Psoas muscle (tissue), 8 donors: ENCODE data around the gene PLEKHA6. TPM values are rescaled to one million over a fixed set of nuclear protein-coding genes. Genes with fewer than 3 reads are reported as not detected.

Experiments
- ATAC-seq, 4 donors: fragments of 200-7000 bp; cut with Tn5 transposase; one replicate each; pipeline ENCODE4 v1.9.1; 2020; ENCODE audit warnings: moderate library complexity in 3 of 4, mild to moderate bottlenecking in 2 of 4
- DNase-seq, 2 donors: peaks; one replicate each; pipeline ENCODE4 v3.0.0-alpha.2; 2020
- H3K27ac ChIP-seq: fragments of 200-600 bp; one replicate; pipeline ENCODE4 v1.8.0; 2022
- H3K27me3 ChIP-seq, 3 donors: fragments of 200-600 bp in 1 of 3; one replicate each; pipeline versions ENCODE4 v1.6.1 to v1.8.0; 2013 to 2022; ENCODE audit warnings: low read length in 2 of 3, mild to moderate bottlenecking in 2 of 3, moderate library complexity in 1 of 3; ENCODE audit not compliant: insufficient read depth in 3 of 3
- H3K36me3 ChIP-seq, 2 donors: fragments of 200-600 bp in 1 of 2; one replicate each; pipeline versions ENCODE4 v1.6.1 to v1.8.0; 2013 to 2022; ENCODE audit warnings: low read depth in 1 of 2, mild to moderate bottlenecking in 1 of 2, moderate library complexity in 1 of 2; ENCODE audit not compliant: insufficient read depth in 1 of 2
- H3K4me1 ChIP-seq: fragments of 200-600 bp; one replicate; pipeline ENCODE4 v1.8.0; 2022
- H3K4me3 ChIP-seq: fragments of 200-600 bp; one replicate; pipeline ENCODE4 v1.8.0; 2022; ENCODE audit warnings: mild to moderate bottlenecking
- H3K9me3 ChIP-seq: fragments of 200-600 bp; one replicate; pipeline ENCODE4 v1.8.0; 2022
- CTCF ChIP-seq: fragments of 200-600 bp; IDR thresholded peaks from one replicate; pipeline ENCODE4 v1.8.0; 2022; ENCODE audit warnings: antibody characterized with exemption
- WGBS, 3 donors: extraction: QIAGEN DNeasy Blood & Tissue Kit; methylation state at CpG; one replicate each; pipeline versions ENCODE4 v1.1.6 to v1.1.7; 2013; 5-methylcytosine and 5-hydroxymethylcytosine counted together
- intact Hi-C, 2 donors: fragments of 100-400 bp; cut with DNase I; formaldehyde crosslinking; loops; one replicate each; pipeline versions ENCODE4 v1.11.0 to v1.14.2; 2022
- polyA plus RNA-seq, 3 donors: library from polyadenylated mRNA; stranded (reverse); fragments of 200-250 nt; gene quantifications; one replicate each; pipeline ENCODE4 v1.2.3, GENCODE V29; 2013
- total RNA-seq, 4 donors: library from RNA; stranded (reverse); fragmentation: NEBNext Ultra II Directional in 2 of 4; extraction: Animal tissue kit (Norgen Biotek cat#: 25700) in 2 of 4; gene quantifications; one replicate each; pipeline versions ENCODE4 v1.2.1 to v1.2.4, GENCODE V29; 2021 to 2023
- donor health status: healthy with polysubstance abuse.
- donor health status: DM: no; HTN: no; CAD: no; lungs with moderate emphysema.
- donor health status: Bipolar disorder and iron deficiency.
- donor health status: healthy.
- donor health status: DM: yes; HTN: yes; CAD: no.
- donor health status: DM: no; HTN: no; CAD: no.
- donor health status: DM: no; HTN: no; CAD: no.
- donor health status: DM: yes; HTN: yes; CAD: no.

The PLEKHA6 gene
- total and polyA plus RNA-seq, 7 donors, result 0.92 to 7.1 (median 1.7) TPM

GRCh38 chr1:204257446-204257845 lies 102.3 kb downstream of the PLEKHA6 start:
- Histone ChIP-seq H3K27me3 (no peaks in the 10 kb centered on the region), H3K4me3 (no peak overlapping the region), H3K27ac (no peak overlapping the region), H3K4me1 (no peaks in the 10 kb centered on the region), H3K36me3 (no peaks in the 10 kb centered on the region), H3K9me3 (no peaks in the 10 kb centered on the region)
- DNase-seq (no peak), ATAC-seq (no peak)
- TF ChIP-seq CTCF, result no peak
- 87 to 93% (median 88%) methylated on average over 20 to 24 of the region's 24 CpGs for WGBS, 3 donors
- intact Hi-C loops, result loop anchor here in 1 of 2 donors (5.0 kb wide), 1 partner anchor 105 kb away; no protein-coding TSS in a partner anchor

- WGBS, 3 donors, result 63 to 77% (median 68%) methylated on average over 10 of the region's 10 CpGs
- intact Hi-C loops, result loop anchor here in 1 of 2 donors (5.0 kb wide), 1 partner anchor 106 kb away; no protein-coding TSS in a partner anchor
- no peaks in the 10 kb centered on the region for H3K36me3 ChIP-seq
Observed at GRCh38 chr1:204256531-204256930, 103.2 kb downstream of the PLEKHA6 start.

GRCh38 chr1:204255966-204256365 lies 103.8 kb downstream of the PLEKHA6 start:
- no peak for ATAC-seq
- DNase-seq, result no peak
- WGBS, 3 donors, result 64 to 68% (median 67%) methylated on average over 5 of the region's 5 CpGs
- Histone ChIP-seq H3K36me3 (no peaks in the 10 kb centered on the region), H3K27ac (no peak overlapping the region), H3K27me3 (no peaks in the 10 kb centered on the region), H3K9me3 (no peaks in the 10 kb centered on the region), H3K4me1 (no peaks in the 10 kb centered on the region), H3K4me3 (no peak overlapping the region)
- no peak for TF ChIP-seq CTCF
- intact Hi-C loops, result loop anchor here in 1 of 2 donors (5.0 kb wide), 1 partner anchor 106 kb away; no protein-coding TSS in a partner anchor

More at GRCh38 chr1:204256531-204256930, 103.2 kb downstream of the PLEKHA6 start:
- Histone ChIP-seq H3K9me3 (no peaks in the 10 kb centered on the region), H3K27ac (no peak overlapping the region), H3K4me1 (no peaks in the 10 kb centered on the region), H3K4me3 (no peak overlapping the region), H3K27me3 (no peaks in the 10 kb centered on the region)
- no peak for TF ChIP-seq CTCF
- ATAC-seq (no peak), DNase-seq (no peak)

GRCh38 chr1:204255225-204255624 lies 104.5 kb downstream of the PLEKHA6 start:
- no peak for ATAC-seq
- no peaks in the 10 kb centered on the region for H3K9me3 ChIP-seq
- no peak overlapping the region for H3K4me3 ChIP-seq
- intact Hi-C loops, result loop anchor here in 1 of 2 donors (5.0 kb wide), 1 partner anchor 107 kb away; no protein-coding TSS in a partner anchor
- no peak overlapping the region for H3K27ac ChIP-seq
- no peaks in the 10 kb centered on the region for H3K4me1 ChIP-seq
- no peak for TF ChIP-seq CTCF
- no peak for DNase-seq
- H3K36me3 ChIP-seq, result no peaks in the 10 kb centered on the region
- no peaks in the 10 kb centered on the region for H3K27me3 ChIP-seq
- WGBS, 3 donors, result 76 to 82% (median 81%) methylated on average over 5 of the region's 5 CpGs
